GM18868 (cell line): ENCODE data around the gene POLR3A.

ENCODE experiments used
- ATAC-seq: cut with Tn5 transposase; IDR thresholded peaks from one replicate; pipeline ENCODE4 v1.9.1; 2021; ENCODE audit warnings: mild to moderate bottlenecking, moderate library complexity; ENCODE audit not compliant: unreplicated experiment

The POLR3A gene

GRCh38 chr10:77983384-77984341, 45.7 kb downstream of the POLR3A start:
- ATAC-seq, result no peak

- ATAC-seq, result no peak
Measured at GRCh38 chr10:77981281-77981680, 48.0 kb downstream of the POLR3A start.

GRCh38 chr10:77979221-77979620, 50.1 kb downstream of the POLR3A start:
- no peak for ATAC-seq

GRCh38 chr10:77978360-77978759, 51.0 kb downstream of the POLR3A start:
- no peak for ATAC-seq

- ATAC-seq, result no peak
Measured at GRCh38 chr10:77977934-77978333, 51.4 kb downstream of the POLR3A start.

DNA sequence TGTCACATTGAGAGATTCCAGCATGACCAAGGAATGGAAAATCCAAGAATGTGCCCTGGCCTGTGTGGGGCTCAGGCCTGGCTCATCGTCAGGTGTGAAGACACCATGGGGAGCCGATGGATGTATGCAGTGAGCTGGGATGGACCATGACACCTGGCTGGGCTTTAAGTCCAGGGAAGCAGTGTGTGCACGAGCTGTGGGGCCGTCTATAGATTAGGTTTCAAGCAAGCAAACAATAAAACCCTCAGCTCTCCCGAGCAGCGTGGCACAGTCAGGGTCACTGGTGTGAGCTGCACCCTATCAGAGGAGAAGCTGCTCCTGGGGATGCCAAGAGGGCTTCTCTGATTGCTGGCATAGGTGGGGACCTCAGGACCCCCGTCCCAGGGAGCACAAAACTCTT, 52.3 kb downstream of the POLR3A start:
- ATAC-seq, result no peak

GRCh38 chr10:77975086-77975666, 54.1 kb downstream of the POLR3A start:
- ATAC-seq, result no peak

DNA sequence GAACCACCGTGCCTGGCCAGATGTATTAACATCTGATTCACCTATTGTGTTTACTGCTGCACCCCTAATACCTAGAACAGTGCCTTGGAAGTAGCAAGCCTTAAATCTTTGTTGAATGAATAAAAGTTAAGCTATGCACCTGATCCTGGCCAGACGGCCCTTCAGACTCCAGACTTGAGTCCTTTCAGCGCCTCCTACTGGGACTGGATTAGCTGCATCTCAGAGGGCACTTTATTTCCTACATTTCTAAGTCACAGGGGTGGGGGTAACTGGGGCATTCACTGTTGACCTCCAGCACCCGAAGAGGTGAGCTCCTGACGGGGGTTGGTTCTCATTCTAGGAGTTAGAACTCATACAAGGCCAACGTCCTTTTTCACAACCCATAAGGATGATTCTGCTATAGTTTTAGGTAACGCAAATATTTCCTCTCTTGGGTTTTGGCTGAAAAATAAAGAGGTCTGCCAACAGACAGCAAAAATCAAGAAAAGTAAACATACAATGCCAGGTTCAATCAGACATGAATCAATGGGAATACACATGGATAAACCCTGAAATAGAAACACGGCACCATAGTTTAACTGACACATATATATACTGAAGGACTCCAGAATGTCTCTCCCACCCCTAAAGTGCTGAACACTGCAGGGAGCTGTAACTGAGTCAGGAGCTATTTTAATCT, 54.8 kb downstream of the POLR3A start:
- no peak for ATAC-seq

DNA sequence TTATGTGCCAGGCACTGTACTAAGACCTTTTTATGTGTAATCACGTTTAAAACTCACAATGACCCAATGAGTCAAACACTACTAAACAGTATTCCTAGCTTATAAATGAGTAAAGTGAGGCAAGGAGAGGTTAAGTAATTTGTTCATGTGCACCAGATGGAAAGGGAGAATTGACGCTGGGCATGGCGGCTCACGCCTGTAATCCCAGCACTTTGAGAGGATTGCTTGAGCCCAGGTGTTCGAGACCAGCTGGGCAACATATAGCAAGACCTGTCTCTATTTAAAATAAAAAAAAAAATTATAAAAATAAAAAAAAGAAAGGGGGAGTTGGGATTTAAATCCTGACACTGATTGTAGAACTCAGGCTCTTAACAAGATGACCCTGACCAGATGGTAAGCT, 56.0 kb downstream of the POLR3A start:
- no peak for ATAC-seq

GRCh38 chr10:77972148-77972547, 57.2 kb downstream of the POLR3A start:
- ATAC-seq, result no peak

DNA sequence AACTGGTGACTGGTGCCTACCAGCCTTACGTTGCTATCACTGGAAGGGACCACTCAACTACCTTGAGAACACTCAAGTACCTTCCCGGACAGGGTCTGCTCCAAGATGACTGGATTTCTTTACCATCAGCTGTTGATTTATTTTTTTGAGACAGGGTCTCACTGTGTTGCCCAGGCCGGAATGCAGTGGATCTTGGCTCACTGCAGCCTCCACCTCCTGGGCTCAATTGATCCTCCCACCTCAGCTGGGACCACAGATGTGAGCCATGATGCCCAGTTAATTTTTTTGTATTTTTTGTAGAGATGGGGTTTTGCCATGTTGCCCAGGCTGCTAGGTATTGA, 57.5 kb downstream of the POLR3A start:
- ATAC-seq, result no peak

- no peak for ATAC-seq
Measured at GRCh38 chr10:77970869-77971803, 58.2 kb downstream of the POLR3A start.

- no peak for ATAC-seq
Measured at GRCh38 chr10:77969114-77969513, 60.2 kb downstream of the POLR3A start.

- no peak for ATAC-seq
Measured at GRCh38 chr10:77967611-77968022, 61.7 kb downstream of the POLR3A start.

DNA sequence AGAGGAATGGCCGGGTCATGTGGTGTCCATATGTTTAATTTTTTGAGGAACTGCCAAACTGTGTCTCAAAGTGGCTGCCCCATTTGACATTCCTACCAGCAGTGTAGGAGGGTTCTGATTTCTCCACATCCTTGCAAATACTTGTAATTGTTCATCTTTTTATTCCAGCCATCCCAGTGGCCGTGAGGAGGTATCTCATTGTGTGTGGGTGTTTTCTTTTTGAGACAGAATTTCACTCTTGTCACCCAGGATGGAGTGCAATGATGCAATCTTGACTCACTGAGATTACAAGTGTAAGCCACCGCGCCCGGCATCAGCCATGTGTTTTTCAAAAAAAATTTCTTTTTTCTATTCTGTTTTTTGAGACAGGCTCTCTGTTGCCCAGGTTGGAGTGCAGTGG, 64.0 kb downstream of the POLR3A start:
- no peak for ATAC-seq

DNA sequence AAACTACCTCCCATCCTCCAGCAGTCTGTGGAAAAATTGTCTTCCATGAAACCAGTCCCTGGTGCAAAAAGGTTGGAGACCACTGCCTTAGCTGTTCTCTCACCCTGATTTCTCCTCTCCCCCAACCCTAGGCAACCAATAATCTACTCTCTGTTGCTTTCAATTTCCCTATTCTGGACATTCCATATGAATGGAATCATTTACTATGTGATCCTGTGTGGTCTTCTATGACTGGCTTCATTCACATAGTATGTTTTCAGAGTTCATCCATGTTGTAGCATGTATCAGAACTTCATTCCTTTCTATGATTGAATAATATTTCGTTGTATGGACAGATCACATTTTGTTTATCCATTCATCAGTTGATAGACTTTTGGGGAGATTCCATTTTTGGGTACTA, 64.5 kb downstream of the POLR3A start:
- no peak for ATAC-seq

GRCh38 chr10:77963901-77964300, 65.4 kb downstream of the POLR3A start:
- no peak for ATAC-seq

DNA sequence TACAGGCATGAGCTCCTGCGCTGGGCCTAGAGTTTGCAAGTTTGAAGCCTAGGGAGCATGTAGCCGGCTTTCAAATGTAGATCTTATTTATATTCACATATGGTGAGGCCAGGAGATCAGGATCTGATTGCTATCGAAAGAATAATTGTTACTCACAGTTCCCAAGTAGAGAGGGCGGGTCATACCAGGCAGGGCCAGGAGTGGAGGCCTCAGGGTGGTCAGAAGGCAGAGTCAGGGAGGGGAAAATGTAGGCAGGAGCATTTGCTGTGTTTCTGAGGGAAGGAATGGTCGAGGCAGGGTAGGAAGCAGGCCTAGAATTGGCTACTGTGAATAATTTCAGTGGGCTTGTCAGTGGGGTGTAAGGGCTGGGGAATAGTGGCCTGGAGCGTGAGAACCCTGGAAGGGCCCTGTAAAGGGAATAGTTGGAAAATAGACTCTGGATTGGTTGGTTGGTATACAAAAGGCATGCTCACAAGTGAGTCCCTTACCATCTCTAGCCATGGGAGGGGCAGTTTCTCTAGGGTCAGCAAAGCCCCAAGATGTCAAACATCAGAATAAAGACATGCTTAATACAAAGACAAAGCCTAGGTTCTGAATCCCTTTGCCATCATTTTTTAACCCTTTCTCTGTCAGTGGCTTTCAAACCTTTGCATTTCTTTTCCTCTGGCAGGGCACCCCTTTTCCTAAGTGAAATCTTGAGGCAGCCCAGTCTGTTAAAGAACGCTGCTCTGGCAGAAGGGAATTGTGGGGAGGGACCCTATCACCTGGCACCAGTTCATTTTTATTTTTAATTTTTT, 66.8 kb downstream of the POLR3A start:
- no peak for ATAC-seq

GRCh38 chr10:77961668-77962067, 67.6 kb downstream of the POLR3A start:
- no peak for ATAC-seq

- no peak for ATAC-seq
Measured at GRCh38 chr10:77960829-77961329, 68.4 kb downstream of the POLR3A start.
